CD4-positive, alpha-beta T cell treated with Interleukin-15 for 4 hours (primary cell): ENCODE data around the gene ITGAE.
"Not testable (repeated sequence)": the region's sequence is repeated elsewhere in the genome, so short reads cannot be mapped to it uniquely, and the experiment has no call there.

ENCODE experiments used
- DNase-seq: peaks from one replicate; pipeline ENCODE4 v3.0.0-alpha.2; 2020; ENCODE audit warnings: low spot score

Gene ITGAE

DNA sequence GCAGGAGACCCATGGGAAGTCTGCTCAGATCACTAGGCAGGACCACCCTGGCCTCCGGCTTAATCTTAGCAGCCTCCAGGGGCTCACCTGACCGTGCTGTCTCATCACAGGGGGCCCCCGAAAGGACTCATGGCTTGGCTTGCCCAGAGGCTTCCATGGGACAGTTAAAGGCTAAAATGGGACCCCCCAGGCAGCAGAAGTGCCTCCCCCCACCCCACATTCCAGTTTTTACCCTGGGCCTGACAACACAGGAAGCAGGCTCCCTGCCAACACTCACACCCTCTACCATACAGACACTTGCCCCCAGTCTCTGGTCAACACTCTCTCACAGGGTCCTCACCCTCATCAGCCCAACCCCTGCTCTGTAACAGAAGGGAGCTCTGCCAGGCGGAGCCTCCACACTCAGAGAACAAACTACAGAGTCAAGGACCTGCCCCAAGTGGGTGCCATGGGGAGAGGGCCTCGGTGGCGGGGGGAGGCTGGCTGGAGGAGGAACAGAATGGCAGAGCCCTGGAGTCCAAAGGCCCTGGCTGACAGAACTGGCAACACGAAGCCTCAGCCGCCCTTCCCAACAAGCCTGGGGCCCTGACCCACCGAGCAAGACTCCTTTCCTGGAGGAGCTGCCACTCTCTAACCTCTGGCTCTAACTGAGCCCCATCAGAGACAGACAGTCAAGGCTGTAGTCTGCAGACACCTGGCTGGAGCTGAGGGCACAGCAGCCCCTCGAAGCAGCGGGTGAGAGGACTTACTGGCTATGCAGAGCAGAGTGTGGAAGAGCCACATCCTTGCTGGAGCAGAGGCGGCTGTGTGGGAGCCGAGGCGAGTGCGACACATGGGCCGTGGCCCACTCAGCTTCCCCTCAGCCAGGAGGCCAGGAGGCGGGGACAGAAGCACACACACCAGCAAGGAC, at the start of gene ITGAE:
ITGAE (minus strand) TSS at position 827 of the 910 bp plus-strand sequence; CDS start at position 783, 44 bp downstream.
- DNase-seq = no peak

DNA sequence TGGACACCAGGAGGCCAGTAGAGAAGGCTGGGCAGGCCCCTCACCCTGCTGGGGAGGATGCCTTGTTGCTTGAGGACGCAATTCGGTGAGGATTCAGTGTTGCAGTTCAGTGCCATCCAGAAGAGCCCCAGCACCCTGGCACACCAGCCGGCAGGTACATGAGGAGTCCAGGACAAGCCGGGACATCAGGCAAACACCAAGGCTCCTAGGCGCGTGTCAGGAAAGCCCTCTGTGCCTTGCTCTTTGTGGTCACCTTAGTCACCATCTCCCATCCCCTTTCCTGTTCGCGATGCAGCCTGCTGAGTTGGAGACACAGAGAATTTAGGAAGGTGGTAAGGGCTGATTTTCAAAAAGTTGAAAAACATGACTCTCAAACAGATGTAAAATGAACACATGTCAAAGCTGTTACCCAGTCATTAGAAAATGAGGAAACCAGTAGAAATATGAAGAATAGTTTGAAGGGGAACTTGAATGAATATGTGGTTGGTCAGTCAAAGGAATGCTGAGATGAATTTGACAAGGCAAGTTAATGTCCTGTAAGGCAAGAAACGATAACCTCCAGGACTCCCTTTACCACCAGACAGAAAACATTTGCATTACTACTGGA, 47.3 kb upstream of the ITGAE start:
- DNase-seq = no peak

DNA sequence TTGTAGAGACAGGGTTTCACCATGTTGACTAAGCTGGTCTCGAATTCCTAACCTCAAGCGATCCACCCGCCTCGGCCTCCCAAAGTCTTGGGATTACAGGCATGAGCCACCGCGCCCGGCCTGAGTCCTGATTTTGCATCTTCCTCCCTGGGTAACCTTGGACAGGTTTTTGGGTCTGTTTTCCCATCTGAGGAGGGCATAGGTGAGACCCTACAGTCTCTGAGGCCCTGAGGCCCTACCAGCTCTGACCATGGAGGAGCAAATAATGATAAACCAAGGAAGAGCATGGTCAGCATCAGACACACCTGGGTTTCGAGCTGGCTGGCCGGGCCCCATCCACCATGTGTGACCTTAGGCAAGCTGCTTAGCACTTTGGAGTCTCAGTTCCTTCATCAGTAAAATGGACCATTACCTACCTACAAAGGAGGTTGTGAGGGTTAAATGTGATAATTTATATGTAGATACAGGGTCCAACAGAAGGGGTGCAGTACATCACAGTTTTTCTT, 46.2 kb upstream of the ITGAE start:
- no peak for DNase-seq

GRCh38 chr17:3846437-3847164, 45.6 kb upstream of the ITGAE start:
- DNase-seq = no peak

GRCh38 chr17:3845621-3846436, 44.8 kb upstream of the ITGAE start, which contains the start of gene NCBP3:
TSS of gene NCBP3 (minus strand) at chr17:3846246. CDS start at chr17:3846223, 23 bp downstream.
- DNase-seq = peak; percentile 89

DNA sequence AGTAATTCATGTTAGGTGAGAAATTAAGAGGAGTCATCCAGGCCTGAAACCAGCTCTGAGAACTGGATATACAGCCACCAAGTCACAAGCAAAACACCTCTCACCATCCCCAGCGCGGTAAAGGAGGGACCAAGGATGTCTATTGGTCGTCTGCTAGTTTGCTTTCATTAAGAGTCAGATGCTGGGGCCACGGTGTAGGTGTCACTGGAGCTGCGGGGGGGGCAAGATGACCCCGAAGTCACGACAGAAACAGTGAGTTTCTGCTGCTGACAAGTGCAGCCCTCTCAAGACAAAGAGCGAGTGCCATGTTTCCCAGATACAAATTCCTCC, 44.3 kb upstream of the ITGAE start:
- peak; percentile 38 for DNase-seq

- not testable (repeated sequence) for DNase-seq
These were observed 43.6 kb upstream of the ITGAE start for GRCh38 chr17:3844556-3844955.

- peak; percentile 48 for DNase-seq
These were observed 43.0 kb upstream of the ITGAE start for GRCh38 chr17:3843935-3844516.

DNA sequence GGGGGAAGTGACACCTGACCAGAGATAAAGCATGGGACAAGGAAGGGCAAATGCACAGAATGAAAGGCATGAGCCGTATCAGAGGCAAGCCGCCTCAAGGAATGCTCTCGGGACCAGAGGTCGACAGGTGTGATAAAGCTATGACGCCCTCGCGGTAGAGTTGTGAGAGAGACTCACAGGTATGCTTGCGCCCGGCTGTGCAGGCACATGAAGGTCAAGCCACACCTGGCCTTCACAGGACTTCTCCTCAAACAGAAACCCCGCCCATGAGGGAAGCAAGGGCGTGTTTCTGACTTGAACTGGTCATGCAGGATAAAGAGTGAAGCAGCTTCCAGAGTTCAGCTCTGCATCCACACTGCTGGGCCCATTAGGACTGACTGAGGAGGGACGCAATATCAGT, 37.2 kb upstream of the ITGAE start:
- no peak for DNase-seq

DNA sequence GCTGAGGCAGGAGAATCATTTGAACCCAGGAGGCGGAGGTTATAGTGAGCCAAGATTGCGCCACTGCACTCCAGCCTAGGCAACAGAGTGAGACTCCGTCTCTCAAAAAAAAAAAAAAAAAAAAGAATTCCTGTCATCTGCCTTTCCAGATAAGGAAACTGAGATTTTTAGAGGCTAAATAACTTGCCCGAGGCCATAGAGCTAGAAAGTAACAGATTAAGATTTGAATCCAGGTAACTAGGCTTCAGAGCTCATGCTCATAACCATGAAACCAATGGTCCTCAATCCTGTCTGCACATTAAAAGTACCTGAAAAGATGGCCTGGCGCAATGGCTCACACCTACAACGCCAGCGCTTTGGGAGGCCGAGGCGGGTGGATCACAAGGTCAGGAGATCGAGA, 35.6 kb upstream of the ITGAE start:
- DNase-seq = no peak

DNA sequence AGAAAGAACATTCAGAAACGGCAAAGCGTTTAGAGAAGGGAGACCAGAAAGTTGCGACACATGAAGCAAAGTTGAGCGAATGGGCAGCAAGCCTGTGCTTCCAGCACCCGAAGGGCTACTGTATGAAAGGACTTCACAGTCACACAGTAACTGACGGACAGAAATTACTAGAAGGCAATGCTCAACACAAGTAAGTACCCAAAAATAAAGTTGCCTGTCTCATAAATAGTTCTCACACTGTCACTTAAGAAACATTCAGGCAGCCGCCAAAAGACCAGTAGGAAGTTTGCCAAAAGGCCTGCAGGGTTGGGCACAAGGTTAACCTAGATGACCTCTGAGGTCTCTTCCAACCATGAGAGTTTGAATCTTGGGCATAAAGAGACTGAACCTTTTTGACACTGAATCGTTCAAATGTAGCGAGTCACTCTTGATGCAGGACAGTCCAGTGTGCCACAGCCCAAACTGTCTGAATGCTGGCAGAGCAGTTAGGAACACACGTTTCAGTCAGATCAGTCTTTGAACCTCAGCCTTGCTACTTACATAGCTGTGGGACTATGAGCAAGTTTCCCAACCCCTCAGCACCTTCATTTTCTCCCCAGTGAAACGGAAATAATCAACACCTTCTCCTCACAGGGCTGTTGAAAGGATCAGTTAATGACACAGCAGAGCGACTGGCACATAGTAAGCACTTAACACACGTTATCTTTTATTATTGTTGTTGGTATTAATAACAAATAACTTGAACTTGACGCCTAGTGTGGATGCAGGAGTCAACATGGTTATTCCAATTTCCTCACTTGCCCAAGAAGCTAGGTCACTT, 34.6 kb upstream of the ITGAE start:
- DNase-seq = no peak

DNA sequence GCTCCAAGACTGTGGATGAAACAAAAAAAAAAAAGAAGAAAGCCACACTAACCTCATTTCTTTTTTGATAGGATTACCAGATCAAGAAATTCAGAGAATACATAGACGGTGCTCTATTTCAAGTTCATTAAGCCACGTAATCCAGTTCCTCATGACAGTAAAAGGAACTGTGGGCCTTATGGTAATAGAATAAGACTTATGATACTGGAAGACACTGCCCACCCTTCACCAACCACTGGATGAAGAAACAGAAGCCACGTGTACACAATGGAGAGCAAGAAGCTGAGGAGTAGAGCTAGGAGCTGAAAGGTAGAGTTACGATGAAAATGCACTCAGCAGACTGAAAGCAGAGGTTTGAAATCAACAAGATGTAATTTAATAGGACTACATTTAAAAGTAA, 33.8 kb upstream of the ITGAE start:
- no peak for DNase-seq

DNA sequence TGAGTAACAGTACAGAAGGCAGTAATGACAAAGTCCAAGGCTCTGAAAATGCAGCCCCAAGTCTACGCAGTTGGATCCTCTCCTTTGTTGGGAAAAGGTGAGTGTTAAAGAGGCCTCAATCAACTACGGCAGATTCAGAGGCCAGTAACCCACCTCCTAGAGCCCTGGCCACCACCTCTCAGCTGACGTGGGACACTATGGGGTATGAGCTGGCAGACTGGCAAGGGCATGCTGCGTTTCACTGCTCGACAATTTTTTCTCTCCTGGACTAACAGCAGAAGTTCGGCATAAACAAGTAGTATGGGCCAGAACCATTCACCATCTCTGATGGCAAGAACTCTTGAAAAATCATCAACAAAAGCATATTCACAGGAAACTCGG, 27.9 kb upstream of the ITGAE start:
- no peak for DNase-seq

- DNase-seq = no peak
These were observed 27.3 kb upstream of the ITGAE start for GRCh38 chr17:3828151-3828851.

DNA sequence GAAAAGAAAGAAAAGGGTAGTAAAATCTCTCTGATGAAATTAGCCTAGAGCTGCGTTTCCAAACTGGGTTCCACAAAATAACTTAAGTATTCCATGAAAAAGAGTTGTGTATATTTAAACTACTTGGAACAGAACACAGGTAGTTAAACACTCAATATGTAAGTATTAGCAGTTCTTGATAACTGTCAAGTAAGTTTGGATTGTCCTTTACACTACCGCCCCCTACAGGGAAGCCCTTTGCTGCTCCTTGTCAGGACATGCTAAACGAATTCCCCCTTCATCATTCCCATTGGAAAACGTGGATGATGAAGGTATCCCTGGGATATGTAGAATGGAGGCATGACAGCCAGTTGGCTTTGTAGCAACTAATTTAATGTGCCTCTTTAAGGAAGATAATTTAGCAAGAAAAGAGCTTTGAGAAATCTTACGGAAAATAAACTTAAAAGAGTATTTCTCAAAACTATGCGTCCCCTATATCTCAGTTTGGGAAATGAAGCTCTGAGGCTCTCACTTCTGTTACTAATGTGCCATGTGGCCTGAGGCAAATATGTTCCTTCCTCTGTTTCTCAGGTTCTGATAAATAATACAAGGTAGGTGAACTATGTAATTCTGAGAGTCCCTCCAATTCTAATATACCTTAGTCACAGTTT, 26.3 kb upstream of the ITGAE start:
- peak; percentile 77 for DNase-seq

DNA sequence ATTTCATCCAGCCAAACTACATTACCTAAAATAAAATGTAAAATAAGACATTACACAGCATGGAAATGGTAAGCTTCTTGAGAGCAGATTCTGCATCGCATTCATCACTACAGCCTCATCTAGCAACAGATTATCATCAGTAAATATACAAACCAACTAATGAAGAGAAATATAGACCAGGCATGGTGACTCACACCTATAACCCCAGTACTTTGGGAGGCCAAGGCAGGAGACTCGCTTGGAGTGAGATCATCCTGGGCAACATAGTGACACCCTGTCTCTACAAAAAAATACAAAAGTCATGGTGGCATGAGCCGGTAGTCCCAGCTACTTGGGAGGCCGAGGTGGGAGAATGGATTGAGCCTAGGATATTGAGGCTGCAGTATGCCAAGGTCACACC, 25.2 kb upstream of the ITGAE start:
- peak; percentile 29 for DNase-seq

- no peak for DNase-seq
These were observed 20.1 kb upstream of the ITGAE start for GRCh38 chr17:3821101-3821500.

DNA sequence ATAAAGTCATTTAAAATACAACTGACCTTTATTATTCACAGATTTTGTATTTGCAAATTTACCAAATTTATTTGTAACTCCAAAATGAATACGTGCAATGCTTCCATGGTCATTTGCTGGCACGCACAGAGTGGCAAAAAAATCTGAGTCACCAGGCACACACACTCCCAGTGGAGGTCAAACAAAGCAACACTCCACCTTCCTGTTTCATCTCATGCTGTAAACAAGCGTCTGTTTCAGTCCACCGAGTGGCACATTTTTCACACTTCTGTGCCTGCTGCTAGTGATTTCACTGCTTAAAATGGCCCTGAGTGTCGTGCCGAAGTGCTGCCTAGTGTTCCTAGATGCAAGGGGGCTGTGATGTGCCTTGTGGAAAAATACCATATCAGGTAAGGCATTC, 17.8 kb upstream of the ITGAE start:
- DNase-seq = no peak

DNA sequence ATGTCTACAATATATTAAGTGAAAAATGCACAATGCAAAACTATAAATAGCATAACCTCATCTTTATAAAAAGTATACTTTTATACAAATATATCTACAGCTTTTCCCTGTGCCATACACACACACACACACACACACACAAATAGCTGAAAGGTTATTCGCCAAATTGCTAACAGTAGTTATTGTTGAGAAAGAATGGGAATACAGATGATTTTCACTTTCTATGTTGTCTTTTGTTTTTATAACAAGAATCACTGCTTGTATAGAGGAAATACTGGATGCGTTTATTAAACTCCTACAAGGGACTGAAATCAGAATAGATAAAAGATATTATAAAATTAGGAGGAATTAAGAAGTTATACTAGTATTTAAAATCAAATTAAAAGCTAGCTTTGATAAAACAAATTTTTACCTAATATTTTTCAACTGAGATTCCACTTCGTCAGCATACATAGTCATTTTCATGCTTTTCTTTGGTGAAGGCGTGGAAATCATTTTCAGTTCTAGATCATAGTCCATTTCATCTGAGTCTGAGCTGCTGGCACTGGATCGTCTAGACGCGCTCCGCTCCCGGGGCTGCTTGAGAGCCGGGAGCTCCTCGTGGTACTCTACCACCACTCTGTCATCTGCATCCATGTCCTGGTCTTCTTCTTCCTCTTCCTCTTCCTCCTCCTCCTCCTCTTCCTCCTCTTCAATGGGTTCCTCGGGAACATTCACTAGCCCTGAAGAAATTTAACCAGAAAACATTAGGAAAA, 17.0 kb upstream of the ITGAE start:
- DNase-seq = no peak
